Measurements from ENCODE around the gene RPRM. TPM values are rescaled to one million over a fixed set of nuclear protein-coding genes. Genes with fewer than 3 reads are reported as not detected.
A peak's percentile ranks its signal among the peaks of the same experiment; 100 is the strongest.
"Not testable (repeated sequence)": the region's sequence is repeated elsewhere in the genome, so short reads cannot be mapped to it uniquely, and the experiment has no call there.

RPRM gene
- total RNA-seq (2014; rRNA removed; shearing (Covaris generic)): 0.27 and 0.34 TPM in 2 replicates

- DNase-seq (ENCODE audit: low read depth): peak; percentile 48
Observed at GRCh38 chr2:153478289-153479261, at the start of gene RPRM. Gene RPRM, minus strand, starts transcription at chr2:153478762. Its CDS starts 197 bp downstream, at chr2:153478565.

DNA sequence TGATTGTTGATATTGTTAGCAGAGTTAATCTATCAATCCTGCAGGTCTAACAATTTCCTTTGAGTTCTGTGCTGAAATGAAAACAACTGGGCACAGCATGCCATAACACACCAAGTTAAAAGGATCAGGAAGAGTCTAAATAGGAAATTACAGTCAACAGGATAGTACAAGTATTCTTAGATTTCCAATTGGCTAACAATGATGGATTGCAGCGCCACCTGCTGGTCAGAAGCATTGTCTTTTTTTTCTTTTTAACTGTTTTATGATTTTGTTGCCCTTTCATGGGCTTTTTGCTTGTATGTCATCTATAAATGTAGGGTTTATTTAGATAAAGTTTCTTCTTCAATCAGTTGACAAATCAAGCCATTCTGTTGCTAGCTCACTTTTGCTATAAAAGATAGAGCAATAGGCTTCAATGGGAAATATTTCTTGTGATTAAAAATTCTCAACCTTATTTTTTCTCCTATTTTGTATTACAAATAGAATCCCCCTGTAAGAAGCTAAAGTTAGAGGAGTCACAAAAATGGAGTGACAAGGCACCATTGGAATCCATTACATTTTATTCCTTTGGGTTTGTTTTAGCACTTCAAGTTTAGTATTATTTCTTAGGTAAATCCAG, 40.8 kb upstream of the RPRM start:
- peak; percentile 34 for DNase-seq (ENCODE audit: low read depth)

DNA sequence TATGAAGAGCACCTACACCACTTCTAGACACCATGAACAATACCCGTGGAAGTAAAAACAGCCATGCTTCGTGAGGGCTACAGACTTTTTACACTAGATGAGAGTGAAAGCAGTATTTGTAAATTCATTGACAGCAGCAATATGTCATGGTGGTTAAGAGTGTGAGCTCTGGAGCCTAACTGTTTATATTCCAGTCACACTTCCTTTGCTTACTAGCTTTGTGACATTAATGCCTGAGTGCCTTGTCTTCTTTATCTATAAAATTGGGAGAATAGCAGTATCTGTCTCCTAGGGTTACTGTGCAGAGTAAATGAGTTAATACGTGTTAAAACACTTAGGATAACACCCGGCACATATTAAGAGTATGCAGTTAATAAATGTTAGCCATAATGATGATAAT, 33.8 kb upstream of the RPRM start:
- DNase-seq (ENCODE audit: low read depth): no peak

DNA sequence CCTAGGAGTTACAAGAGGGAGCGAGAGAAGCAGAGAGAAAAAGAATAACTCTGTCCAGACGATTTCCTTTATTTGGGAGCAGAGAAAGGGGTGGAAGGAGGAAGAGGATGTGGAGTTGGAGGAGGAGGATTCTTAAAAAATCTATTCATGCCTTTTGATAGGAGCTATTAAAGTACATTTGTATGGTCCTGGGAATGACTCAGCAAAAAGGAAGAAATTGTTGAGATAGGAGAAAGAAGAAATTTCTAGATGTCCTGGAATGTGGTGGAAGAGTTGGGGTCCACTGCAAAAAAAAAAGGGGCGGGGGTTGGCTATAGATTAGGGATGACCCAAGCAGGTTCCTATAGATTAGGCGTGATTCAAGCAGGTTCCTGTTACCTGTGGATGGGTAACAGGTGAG, 32.4 kb upstream of the RPRM start:
- DNase-seq (ENCODE audit: low read depth): no peak

- DNase-seq (ENCODE audit: low read depth): no peak
Observed at GRCh38 chr2:153509133-153509532, 30.6 kb upstream of the RPRM start.

GRCh38 chr2:153506499-153506898, 27.9 kb upstream of the RPRM start:
- not testable (repeated sequence) for DNase-seq (ENCODE audit: low read depth)

DNA sequence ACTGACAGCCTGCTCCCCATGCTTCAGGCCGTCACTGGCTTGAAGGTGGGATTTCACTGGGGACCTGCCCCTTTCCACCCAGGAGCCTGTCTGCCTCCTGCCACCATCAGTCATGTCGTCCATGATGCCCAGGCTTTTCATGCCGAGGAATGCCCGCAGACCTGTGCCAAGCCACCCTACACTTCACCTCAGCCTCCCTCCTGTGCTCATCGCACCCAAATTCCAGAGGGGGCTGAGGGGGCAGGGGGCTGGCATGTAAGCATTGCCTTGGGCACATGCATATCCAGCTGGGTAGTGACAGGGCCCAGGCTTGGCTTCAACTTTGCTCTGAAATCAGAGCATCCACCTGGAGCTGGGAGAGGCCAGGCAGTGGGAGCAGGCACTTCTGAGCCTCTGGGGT, 20.9 kb upstream of the RPRM start:
- DNase-seq (ENCODE audit: low read depth): no peak

GRCh38 chr2:153497938-153498629, 19.5 kb upstream of the RPRM start:
- no peak for DNase-seq (ENCODE audit: low read depth)

GRCh38 chr2:153495725-153496124, 17.2 kb upstream of the RPRM start:
- no peak for DNase-seq (ENCODE audit: low read depth)

DNA sequence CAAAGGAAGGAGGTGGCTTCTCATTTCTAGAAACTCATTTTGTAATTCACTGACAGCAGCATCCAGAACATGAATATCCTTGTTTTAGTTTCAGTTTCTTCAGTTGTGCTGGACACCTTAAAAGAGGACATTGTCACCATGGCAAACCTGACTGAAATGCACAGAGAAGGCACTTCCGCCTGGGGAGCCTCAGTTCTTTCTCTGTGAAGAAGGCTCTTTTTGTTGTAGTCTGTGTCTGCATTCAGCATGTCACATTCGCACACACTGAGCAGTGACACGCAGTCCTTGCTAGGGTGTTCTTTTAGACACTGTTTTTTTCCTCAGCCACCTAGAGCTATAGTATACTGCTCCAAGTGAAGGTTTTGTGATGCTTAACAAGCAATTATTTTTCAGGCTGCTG, 9.5 kb upstream of the RPRM start:
- no peak for DNase-seq (ENCODE audit: low read depth)

DNA sequence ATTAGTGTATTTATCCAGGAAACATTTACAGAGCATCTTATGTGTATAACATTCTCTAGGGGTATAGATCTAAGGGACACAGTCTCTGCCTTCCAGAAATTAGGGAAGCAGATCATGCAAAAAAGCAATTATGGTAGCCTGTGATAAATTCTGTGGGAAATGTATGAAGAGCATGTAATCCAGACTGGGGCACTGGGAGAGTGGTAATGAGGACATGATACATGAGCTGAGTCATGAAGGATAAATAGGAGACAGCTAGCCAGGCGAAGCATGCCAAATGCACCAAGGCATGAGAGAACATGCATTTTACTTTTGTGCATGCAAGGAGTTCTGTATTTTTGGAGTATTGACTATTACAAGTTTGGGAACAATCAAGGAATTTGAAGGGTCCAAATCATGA, 8.9 kb upstream of the RPRM start:
- no peak for DNase-seq (ENCODE audit: low read depth)

DNA sequence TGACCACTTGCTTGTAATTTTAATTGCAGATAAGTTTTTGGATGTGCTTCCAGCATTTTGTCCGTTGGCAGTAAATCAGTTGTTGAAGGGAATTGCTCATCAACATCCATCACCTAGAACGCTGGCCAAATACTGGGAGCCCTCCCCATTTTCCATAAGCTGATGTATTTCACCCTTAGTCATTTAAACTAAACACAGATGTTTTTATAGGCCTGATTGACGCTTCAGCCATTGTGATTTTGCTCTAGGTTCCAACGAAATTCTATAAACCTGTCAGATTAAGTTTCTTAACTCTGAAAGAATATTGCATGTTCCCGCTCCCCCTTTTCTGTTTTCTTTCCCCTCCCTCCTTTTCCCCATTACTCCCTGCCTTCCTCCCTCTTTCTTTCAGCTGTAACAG, 1.0 kb upstream of the RPRM start:
- peak; percentile 2 for DNase-seq (ENCODE audit: low read depth)

DNA sequence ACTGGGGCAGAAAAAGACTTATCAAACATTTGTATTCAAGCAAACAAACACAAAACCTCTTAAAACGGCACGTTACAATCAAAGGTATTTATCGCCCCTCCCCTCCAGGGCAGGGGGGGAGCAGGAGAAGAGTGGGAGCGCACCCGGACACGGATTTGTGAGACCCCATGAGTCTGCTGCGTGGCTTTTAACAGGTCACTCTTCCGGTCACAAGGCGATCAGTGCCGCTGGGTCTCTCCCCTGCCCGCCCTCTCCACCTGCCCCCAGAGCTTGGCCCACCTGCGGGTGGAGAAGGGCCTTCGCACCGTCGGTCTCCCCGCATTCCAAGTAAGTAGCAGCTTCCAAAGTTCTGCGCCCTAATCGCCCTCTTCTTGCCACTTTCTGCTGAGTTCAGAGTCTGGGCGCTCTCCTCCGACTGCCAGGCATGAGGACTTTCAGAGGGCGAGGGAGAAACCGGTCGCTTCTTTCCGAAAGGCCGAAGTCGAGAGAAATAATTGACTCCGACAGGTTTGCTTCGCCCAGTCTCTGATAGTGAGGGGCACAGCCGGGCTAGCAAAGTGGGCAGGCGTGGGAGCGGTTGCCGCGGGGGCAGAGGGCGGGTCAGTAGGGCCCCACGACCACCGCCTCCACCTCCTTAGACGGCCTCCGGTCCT, 800 bp downstream of the RPRM start:
- no peak for DNase-seq (ENCODE audit: low read depth)

DNA sequence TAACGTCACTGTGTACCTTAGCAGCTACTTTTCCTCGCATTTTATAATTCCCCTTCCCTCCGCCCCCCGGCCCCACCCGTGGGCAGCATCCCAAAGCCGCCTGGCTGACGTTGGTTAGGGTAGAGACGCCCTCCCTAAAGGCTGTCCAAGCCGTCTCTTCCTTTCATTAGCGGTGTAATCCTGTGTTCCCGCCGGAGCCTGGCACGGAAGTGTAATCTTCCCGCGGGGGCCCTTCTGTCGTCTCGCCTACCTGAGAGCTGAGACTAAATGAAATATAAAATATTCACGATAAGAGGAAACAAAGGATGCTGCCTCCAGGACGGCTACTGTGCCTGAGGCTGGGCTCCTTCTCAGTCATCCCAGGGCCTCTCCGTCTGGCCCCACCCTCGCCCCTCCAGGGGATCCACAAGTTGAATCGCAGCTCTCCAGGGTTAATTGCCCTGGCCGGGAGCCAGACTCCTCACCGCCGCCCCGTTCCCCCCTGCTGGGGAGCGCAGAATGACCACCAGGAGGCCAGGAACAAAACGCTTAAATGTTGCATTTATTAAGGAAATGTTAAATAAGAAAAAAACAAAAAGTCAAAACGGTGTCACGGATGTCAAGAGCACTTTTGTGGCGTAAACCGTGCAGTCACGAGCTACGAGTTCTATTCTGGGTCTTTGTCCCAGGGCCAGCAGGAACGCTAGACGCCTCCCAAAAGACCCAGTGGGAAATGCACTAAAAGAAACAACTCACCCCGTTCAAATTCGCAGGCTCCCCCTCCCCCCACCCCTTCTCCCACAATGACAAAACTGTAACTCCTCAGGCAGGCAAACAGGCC, 1.5 kb downstream of the RPRM start:
- DNase-seq (ENCODE audit: low read depth): peak; percentile 5

GRCh38 chr2:153476491-153476815, 2.1 kb downstream of the RPRM start:
- DNase-seq (ENCODE audit: low read depth): no peak

DNA sequence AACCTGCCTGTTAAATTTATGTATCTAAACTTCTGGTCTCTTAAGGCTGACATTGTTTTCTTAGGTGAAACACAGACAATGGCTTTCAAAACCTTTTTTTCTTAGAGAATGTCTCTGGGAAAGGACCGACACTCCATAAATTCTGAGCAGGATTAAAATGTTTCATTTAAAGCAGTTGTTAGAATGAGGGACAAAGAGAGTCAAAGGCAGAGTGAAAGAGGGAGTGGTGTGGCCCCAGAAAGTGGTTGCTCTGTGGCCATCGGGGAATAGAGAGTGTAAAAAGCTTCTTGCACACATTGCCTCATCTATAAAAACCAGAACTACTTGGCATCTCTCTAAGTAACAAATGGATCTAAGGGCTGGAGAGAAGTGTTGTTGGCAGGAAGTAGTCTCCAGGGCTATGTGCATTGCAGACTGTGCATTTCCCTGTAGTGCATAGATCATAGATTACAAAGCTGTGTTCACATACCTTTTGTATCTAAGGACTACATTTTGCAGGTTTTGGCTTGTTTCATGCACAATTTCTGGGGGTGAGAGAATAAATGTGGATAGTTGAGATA, 3.6 kb downstream of the RPRM start:
- no peak for DNase-seq (ENCODE audit: low read depth)

- no peak for DNase-seq (ENCODE audit: low read depth)
Observed at GRCh38 chr2:153474407-153474806, 4.2 kb downstream of the RPRM start.

DNA sequence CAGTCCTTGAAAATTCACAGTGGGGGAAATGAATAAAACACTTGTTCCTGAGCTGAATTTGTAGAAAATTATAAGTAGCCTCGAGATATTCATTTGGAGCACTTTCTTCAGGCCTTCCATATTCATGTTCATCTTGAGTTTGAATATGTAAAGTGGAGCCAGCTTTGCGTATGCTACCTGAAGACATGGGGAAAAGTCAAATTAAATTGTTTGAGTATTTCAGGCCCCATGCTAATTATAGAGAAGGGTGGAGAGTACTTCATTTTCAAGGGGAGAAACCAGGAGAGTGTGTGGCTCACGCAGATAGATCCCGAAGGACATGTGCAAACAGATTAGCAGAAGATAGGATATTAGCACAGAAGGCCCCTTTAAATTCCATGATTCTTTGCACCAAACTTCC, 7.7 kb downstream of the RPRM start:
- no peak for DNase-seq (ENCODE audit: low read depth)

DNA sequence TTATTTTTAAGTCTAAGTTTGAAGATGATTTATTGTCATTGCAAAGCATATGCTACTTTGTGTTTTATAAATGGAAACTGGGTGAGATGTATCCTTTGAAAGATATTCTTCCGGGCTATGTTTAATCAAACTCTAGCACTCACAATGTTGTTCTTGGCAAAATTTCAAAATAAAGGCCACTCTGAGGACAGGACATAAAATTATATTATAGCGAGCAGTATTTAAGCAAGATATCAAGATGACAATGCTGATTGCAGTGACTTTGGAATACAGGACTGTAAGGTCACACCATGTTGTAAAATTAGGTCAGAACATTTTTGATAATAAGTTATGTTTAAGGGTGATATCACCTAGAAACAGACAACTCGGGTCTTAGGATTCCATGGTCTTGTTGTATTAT, 14.2 kb downstream of the RPRM start:
- no peak for DNase-seq (ENCODE audit: low read depth)

DNA sequence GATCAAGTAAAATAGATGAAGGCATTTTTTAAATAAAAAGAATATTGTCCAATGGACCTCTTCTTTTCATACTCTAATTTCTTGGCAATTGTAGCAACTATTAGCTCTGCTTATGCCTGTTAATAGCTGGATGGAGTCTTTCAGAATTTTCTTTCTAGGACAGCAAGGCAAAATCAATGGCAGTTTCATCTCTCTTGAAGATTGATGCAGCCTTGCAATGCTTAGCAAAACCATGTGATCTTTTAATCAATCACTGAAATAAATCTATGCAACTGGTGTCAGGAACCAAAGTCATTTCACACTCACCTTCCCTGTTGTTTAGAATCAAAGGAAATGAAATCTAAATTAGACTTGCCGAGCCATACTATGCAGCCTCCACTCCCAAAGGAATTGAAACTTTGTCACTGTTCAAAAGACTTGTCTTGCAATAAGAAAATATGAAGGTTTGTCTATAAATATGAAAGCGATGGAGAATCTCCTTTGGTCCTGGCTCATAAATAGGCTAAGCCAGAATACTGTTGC, 16.2 kb downstream of the RPRM start:
- no peak for DNase-seq (ENCODE audit: low read depth)

DNA sequence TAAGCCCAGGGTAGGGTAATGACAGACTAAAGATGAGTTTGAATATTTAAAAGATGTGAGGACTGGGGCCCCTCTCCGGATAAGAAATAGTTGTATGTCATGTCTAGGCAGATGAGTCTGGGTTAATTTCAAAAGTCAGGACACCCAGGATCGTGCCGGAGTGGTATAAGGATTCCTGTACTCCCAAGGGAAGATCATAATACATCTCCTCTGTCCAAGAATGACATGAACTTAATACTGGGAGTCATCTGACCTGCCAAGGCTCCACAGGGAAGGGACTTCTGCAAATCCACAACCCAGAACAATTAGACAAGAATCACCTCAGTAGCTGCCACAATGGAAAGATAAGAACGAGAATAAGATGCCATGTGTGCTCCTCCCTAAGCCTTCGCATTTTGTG, 17.1 kb downstream of the RPRM start:
- DNase-seq (ENCODE audit: low read depth): no peak
